GM15510 (cell line): ENCODE data around the gene CBLIF.

Experiments used
- POLR2A ChIP-seq: IDR thresholded peaks from 3 replicates; pipeline ENCODE4 v1.6.1; 2011; ENCODE audit warnings: borderline replicate concordance; ENCODE audit not compliant: insufficient read length; ENCODE audit errors: extremely low read depth

Gene CBLIF

DNA sequence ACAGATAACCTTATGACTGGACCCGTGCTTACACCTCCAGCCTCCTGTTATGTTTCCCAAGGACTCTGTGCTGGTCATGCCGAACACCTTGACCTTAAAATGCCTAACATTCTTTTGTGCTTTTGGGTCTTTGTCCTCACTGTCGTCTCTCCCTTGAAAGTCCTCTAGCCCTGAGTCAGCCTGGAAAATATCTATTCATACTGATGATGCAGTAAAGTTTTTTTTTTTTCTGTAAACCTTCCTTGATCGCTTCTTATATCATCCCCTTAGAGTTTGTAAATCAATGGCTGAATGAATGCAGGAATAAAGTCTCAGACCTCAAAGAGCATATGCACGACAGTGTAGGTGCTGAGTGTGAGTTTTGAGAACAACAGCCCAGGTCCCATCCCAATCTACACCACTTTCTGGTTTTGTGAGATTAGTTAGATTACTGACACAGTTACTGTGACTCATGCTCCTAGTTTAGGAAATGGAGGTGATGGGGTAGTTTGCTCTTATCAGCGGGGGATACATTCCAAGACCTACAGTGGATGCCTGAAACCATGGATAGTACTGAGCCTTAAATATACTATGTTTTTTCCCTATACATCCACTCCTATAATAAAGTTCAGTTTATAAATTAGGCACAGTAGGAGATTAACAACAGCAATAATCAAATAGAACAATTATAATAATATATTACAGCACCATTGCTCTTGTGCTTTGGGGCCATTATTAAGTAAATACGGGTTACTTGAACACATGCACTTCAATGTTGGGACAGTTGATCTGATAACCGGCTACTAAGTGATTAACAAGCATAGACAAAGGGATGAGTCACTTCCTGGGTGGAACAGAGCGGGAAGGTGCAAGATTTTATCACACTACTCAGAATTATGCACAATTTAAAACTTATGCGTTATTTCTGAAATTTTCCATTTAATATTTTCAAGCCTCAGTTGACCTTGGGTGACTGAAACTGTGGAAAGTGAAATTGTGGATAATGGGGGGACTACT, 12.4 kb upstream of the CBLIF start:
- no peak for TF ChIP-seq POLR2A

DNA sequence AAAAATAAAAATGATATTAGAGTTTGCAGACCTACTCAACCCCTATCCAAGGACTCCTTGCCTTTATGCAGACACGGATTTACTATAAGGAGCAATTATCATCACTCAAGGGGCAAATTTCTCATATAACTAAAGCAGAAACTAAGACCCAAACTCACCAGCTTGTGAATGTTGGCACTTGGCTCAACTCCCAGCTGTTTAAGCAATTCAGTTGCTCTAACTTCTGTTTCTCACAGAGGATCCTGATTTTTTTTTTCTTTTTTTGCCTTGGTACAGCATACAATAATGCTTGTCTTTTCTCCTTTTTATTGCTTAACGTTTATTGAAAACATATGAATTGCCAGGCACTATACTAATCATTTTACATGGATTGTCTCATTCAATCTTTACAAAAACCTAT, 9.6 kb upstream of the CBLIF start:
- TF ChIP-seq POLR2A: no peak

DNA sequence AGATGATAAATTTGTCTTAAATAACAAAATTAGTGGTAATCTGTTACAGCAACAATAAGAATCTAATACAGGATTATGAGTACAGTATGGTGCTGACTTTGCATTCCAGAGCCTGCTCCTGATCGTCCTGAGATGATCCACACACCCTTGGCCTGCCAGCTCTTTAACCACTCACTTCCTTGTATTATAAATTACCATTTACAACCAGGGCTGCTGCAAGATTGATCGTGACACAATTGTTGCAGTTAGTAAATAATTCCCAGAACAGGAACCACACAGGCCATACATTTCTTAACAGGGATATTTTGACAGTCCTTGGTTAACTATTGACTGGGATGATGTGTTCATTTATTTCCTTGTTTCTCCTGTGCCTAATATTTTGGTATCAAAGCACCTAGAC, 3.8 kb upstream of the CBLIF start:
- no peak for TF ChIP-seq POLR2A

DNA sequence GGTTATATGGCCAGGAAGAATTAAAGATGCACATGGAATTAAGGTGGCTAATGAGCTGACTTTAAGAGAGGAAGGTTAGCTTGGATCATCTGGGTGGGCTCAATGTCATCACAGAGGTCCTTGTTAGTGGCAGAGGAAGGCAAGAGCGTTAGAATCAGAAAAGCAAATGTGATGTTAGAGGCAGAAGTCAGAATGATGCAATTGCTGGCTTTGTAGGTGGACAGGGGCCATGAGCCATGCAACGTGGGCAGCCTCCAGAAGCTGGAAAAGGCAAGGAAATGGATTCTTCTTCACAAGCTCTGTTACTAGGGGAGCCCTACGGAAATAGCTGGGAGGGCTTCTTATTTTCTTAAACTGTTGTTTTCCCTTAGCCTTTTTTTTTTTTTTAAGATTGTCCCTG, 2.3 kb upstream of the CBLIF start:
- TF ChIP-seq POLR2A: no peak

DNA sequence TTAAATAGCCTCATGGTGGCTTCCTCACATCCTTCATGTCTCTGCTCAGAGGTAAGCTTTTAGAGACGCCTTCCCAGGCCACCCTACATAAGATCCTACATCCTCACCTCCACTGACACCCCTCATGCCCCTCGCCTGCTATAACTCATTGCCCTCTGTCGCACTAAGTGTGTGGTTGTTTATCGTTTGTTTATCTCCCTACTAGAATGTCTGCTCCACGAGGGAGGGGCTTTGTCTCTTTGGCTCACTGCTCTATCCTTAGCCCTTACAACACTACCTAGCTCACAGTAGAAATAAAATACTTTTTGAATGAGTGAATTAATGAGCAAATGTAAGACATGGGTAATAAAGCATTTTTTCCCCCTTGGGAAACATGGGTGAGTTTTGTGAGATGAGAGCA, 1.3 kb upstream of the CBLIF start:
- no peak for TF ChIP-seq POLR2A

DNA sequence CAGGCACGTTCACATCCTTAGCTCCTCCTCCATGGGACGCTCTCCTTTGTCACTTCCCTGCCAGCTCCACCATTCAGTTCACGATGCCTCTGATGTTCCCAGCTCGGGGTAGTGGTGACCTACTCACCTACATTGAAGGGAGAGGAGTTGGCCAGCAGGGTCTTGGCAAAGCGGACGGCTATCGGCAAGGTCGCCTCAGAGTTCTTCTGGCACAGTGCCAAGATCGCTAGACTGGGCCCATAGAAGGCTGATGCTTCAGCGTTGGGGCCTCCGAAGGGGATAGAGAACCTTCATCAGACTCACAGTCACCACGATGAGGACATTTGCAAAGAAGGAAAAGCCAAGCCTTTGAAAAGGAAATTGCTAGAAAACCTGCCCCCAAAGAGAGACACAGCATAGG, 3.0 kb downstream of the CBLIF start:
- no peak for TF ChIP-seq POLR2A

DNA sequence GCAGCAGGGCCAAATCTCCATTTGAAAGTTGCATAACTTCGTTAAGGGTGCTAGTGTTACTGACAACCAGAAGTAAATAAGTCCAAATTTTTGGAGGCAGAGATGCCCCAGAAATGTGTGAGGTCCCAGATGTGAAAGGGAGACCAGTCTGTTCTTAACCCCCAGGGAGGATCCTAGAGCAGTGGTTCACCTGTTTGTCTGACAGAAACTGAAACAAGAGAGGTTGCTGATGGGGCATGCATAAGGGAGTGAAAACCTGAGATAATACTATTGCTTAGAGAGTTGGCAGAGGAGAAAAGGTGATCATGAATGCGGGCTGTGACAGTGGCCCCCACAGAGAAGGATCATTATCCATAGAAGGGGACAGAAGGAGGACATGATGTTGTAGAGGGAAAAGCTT, 3.8 kb downstream of the CBLIF start:
- TF ChIP-seq POLR2A: no peak

DNA sequence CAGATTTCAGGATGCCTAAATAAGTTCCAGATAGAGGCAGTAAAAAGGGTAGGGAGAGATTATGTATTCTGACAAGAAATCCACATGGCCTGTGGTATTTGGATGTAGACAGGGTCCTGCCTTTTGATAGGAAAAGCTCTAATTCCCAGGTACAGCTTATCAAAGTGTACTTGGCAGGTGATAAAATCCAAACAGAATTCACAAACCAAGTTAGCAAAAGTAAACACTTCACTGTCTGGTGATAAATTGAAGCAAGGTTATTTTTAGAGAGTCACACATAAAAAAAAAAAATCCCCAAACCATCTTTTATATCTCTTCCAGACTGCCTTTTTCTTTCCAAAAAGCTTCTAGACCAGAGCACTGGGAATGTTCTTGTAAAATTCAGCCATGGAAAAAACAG, 5.7 kb downstream of the CBLIF start:
- no peak for TF ChIP-seq POLR2A

DNA sequence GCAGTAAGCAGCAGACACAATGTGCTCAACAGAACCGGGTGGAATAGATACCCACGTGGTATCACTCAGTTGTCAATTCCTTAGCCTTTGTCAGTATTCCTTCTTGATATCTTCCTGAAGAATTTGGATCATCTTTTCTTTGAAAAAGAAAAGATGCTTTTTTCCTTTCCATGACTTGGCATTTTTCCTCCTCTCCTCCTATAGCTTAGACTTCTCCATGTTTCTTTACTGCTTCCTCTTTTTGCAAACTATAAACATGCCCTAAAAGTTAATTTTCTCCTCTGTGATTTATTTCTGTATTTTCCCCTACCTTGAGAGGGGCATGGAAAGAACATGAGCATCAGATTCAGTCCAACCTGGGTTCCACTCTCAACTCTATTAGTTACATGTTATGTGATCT, 11.7 kb downstream of the CBLIF start:
- TF ChIP-seq POLR2A: no peak

DNA sequence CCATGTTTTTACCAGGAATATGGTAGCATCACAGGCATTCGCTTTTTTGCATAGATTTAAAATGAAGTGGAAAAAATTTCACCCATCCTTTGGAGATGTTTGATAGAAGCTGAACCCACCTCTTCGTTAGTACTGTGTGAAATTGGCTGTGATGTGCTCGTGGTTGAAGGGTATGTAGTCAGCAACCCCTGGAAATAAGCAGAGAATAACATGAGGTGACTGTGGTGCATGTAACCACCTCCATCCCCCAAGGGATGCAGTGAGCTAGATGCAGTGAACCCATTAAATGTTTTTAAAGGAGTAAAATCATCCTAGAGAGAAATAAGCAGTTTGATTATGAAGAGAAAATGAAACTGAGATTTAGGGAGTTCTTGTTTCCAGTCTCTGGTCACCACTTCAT, 15.9 kb downstream of the CBLIF start:
- no peak for TF ChIP-seq POLR2A

DNA sequence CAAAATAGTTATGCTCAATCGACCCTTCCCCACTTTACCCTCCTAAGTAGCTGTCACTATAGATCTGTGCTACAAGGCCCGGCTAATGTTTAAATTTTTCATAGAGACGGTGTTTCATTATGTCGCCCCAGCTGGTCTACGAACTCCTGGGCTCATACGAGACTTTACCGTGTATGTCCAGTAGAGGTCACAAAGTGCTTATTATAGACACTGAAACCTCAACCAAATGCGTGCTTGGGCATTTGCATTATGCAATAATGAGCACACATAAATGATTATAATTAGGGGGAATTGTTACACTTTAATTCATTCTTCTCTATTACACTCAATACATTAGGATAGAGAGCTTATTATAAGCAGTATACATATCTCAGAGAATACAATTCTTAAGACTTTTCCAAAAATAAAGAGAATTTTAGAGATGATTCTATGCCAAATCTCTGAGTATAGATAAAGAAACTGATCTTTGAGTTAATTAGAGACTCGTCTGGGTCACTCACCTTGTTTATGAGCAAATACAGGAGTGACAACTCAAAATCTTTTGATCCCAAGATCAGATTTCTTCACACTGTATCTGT, 22.2 kb downstream of the CBLIF start:
- no peak for TF ChIP-seq POLR2A

DNA sequence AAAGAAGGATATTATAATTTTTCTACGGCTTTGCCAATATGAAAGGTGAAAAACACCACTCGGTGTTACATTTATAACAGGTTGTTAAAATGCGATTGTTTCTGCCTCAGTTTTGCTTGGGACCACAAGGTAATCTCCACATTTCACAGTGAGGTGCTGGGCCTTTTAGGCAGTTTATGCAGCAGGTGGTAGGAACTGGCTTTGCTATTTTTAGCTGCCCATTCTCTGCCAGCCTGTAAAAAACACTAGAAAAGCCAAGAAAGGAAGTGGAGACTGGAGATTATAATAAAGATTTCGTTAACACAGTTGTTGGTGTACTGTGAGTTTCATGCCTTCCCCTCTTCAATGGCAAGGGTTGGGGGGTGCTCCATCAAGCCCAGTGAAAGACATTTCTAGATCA, 26.7 kb downstream of the CBLIF start:
- TF ChIP-seq POLR2A: no peak

DNA sequence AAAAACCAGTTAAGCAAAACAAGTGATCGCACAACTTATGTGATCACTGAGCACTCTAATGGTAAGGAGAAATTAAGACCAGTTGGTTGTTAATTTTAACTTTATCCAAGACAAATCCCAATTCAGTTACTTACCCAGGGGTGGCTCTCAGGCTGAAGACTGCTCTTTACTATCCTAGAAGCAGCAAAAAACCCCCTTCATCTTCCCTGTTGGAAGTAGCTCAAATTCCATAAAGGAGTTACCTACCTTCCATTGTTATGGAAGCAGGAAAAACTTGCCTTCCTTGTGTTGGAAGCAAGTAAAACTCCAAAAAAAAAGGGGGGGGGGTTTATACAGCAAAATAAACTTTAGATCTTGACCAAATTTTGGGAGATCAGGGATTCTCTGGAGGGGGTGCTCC, 29.5 kb downstream of the CBLIF start:
- no peak for TF ChIP-seq POLR2A

DNA sequence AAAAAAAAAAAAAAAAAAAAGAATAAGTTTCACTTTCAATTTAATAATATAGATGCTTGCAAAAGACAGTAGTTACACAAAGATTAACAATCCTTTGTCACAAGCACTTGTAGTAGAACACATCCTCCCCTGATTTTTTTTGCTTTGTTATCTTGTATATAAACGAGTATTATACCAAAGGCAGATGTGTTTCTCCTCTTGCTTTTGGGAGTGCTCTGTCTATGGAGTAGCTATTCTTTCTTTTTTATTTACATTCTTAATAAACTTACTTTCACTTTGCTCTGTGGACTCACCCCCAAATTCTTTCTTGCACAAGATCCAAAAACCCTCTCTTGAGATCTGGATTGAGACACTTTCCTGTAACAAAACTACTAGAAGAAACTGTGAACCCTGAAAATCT, 31.3 kb downstream of the CBLIF start:
- TF ChIP-seq POLR2A: no peak

DNA sequence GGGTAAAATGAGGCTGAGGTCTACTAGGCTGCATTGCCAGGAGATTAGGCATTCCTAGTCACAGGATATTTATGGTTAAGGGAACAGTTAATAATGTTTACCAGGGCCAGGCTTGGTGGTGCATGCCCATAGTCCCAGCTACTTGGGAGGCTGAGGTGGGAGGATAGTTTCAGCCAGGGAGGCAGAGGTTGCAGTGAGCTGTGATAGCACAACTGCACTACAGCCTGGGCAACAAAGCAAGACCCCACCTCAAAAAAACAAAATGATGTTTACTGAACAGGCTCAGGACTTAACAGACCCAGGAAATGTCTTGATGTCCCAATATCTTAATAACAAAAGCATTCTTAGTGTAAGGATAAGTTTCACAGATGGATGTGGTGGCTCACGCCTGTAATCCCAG, 31.9 kb downstream of the CBLIF start:
- TF ChIP-seq POLR2A: no peak

DNA sequence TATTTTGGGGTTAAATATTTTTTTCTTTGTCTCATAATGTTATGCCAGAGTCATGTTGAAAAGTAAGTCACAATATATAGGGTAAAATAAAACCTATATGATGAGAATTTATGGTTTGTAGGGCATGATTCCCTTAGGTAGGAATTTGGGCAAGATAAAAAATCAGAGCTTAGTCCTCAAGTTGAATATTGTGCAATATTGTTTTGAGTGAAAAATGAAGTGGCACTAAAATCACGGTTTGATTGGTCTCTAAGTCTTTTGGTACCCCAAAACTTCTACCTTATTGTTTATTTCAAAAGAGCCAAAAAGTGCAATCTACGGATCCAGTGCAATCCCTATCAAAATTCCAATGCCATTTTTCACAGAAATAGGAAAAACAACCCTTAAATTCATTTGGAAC, 33.1 kb downstream of the CBLIF start:
- no peak for TF ChIP-seq POLR2A

DNA sequence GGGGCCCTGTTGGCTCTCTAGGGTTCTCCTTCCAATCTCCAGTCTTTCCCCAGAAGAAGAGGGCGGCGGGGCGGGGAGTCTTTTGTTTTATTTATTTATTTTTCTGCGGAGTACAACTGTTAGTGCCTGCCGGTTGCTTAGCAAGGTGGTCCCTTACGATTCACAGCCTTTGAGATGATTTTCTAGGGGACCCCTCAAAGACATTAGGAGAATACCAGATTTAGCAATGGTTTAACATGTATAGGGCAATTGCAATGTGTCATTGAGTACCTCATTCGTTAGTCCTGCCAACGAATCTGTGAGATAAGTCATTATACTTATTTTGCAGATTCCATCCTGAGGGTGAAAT, 34.4 kb downstream of the CBLIF start:
- no peak for TF ChIP-seq POLR2A

DNA sequence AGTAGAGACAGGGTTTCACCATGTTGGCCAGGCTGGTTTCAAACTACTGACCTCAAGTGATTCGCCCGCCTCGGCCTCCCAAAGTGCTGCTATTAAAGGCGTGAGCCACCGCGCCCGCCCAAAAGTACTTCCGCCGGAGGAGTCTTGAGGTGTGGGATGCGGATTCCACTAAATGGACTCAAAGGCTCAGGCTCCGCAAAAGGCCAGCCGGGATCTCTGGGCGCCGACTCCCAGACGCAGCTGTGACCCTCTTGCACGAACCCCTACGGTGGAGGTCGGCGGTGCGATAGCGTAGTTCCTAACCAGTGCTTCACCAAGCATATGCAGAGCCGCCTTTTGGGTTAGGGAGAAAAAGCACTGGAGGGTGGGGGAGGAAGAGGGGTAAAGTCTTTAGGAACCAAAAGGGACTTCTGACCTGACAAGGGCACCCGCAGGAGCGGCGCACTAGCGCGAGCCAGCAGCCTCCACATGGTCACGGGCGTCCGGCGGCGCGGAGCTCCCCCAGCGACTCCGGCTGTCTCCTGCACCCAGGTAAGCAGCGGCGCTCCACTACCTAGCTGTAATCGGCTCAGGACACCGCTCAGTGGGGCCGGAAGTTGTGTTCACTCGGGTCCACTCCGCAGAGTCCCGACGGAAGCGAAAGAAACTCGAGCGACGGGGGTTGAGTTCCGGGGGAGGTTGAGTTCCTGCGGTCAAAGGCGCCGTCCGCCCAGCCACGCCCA, 34.9 kb downstream of the CBLIF start, which contains the start of gene MRPL16:
Gene MRPL16 (minus strand): TSS at position 590 of the 722 bp plus-strand sequence. CDS start 120 bp downstream, at position 470.
- peak; percentile 88 for TF ChIP-seq POLR2A
